ENCODE data around the gene SDF2. TPM values are rescaled to one million over a fixed set of nuclear protein-coding genes. Genes with fewer than 3 reads are reported as not detected.
A peak's percentile ranks its signal among the peaks of the same experiment; 100 is the strongest.

The SDF2 gene
- total and polyA plus RNA-seq, 9 of the 15 experiments (the other 6 are each of a cell fraction or from before 2014, with no cell fraction given): 41.2 to 132 (median 65.6) TPM

- TF ChIP-seq TGIF2 (CRISPR knock-in tag; IDR thresholded peaks at IDR 0.05) (no peak), TEAD1 (CRISPR knock-in tag; IDR thresholded peaks at IDR 0.05) (peak in 1 of 2 experiments; percentile 50; a peak in 1 of 4 replicates), TCF7L2 (IDR thresholded peaks at IDR 0.05; ENCODE audit: low read depth, low read length) (no peak), ZNF280B (CRISPR knock-in tag; IDR thresholded peaks at IDR 0.05) (no peak), C11orf30 (IDR thresholded peaks at IDR 0.05; ENCODE audit: low read depth) (peak; percentile 88), GTF2B (IDR thresholded peaks at IDR 0.05; ENCODE audit: extremely low read depth, insufficient read length) (no peak), ZNF280A (IDR thresholded peaks at IDR 0.05; ENCODE audit: low read depth, partially characterized antibody) (no peak), MGA (IDR thresholded peaks at IDR 0.05) (no peak), ELK1 (CRISPR knock-in tag; IDR thresholded peaks at IDR 0.05) (no peak)
These were observed 62.9 kb downstream of the SDF2 start, which contains the start of gene SPAG5 (continued) for GRCh38 chr17:28598799-28599310.
